NCI-H774 (cell line): ENCODE results near the gene COL1A2.

Experiments
- DNase-seq: peaks from one replicate; lab custom pipeline; 2025; lab: John Stamatoyannopoulos, UW

Gene COL1A2

GRCh38 chr7:94436700-94437099 lies 42.0 kb downstream of the COL1A2 start:
- DNase-seq, result no peak

DNA sequence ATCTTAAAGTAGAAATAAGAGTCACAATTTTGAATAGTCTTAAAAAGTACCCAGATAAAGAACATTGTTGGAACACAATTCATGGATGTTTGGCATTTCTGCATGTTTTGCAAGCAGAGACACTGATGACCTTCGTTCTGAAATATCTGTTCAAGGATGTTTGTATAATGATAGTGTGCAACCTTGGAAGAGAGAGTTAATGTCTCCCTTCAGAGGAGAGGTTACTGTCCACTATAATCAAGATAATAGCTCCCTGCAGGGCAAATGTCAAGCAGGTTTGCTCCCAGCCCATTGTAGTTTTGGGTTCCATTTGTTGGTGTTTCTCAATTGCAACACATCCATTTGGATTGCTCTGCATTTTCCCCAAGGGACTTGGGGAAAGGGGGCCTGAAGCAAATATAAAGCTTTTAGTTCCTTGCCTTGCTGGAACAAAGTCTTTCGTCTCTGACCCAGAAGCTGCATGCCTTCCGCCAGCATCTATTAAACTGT lies 45.2 kb downstream of the COL1A2 start:
- DNase-seq, result no peak

DNA sequence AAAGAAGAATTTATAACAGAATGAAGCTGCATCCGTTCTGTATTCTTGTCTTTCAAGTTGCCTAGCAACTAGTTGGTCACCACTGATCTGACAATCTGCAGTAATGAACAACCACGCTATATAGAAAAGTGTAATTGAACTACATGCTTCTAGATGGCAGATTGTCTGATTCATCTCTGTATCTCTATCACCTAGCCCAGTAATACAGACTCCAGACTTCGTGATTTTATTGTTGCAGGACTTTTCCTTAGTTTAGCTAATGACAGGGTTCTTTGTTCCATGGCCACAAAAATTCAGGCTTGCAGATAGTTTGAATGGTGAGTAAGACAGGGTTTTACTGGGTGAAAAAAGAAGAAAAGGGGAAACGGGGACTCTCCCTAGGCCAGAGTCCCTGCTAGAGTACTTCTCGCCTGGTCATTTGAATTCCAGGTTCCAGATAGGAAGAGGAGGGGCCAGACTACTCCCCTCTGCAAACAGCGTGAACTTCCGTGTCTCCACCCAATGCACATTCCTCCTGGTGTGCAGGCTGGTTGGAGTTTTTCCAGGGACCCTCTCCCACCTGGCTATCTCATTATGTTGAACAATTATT lies 45.9 kb downstream of the COL1A2 start:
- no peak for DNase-seq

- no peak for DNase-seq
Measured at GRCh38 chr7:94441138-94441537, 46.4 kb downstream of the COL1A2 start.

GRCh38 chr7:94442639-94443038 lies 47.9 kb downstream of the COL1A2 start:
- no peak for DNase-seq

GRCh38 chr7:94444813-94445212 lies 50.1 kb downstream of the COL1A2 start:
- DNase-seq, result no peak

GRCh38 chr7:94445696-94446194 lies 51.0 kb downstream of the COL1A2 start:
- DNase-seq, result no peak

GRCh38 chr7:94446308-94446707 lies 51.6 kb downstream of the COL1A2 start:
- no peak for DNase-seq

- no peak for DNase-seq
Measured at GRCh38 chr7:94449151-94449725, 54.5 kb downstream of the COL1A2 start.

DNA sequence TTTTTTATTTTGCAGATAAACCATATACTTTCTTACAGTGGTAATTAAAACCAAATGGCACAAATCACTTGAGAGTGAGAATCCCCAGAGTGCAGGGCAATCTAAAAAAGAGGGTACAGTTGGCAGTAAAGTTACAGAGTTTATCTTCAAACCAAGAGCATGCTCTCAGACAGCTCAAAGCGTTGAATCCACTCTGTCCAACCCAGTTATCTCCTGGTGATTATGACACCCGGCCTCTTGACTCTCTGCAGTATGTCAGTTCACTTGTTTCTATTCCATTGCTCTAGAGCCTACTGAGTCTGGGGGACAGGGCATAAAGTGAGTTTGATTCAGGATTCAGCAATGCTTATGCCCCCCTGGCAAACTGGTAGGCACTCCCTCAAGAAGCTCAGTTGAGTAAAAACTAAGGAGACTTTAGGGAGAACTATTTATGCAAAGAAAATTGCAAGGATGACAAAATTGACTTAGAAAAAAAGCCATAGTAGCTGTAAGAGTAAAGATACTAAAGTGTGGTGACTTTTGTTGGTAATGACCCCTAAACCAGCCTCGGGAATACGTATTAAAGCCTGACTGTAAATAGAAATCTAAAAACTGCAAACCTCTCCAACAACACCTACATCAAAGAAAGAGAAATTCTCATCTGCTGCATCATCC lies 55.5 kb downstream of the COL1A2 start:
- no peak for DNase-seq

GRCh38 chr7:94451187-94451586 lies 56.5 kb downstream of the COL1A2 start:
- DNase-seq, result no peak

DNA sequence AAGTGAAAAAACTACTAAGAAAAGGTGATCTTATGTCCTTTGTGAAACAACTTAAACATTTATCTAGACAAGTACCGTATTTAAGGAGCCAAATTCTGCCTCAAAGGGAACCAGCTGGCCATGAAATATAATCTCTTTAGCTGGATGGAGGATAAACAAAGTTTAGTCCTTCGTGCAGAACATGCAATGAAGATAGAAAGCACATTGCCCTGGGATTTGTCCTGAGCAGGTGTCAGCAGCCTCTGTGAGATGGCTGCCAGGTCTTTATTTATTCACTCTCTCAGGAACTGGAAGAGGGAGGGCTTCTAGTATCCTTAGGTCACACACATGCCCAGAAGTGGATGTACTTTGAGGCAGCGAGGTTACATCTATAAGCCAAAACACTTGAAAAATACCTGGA lies 57.5 kb downstream of the COL1A2 start:
- peak; percentile 86 for DNase-seq

- DNase-seq, result no peak
Measured at GRCh38 chr7:94453898-94454297, 59.2 kb downstream of the COL1A2 start.

DNA sequence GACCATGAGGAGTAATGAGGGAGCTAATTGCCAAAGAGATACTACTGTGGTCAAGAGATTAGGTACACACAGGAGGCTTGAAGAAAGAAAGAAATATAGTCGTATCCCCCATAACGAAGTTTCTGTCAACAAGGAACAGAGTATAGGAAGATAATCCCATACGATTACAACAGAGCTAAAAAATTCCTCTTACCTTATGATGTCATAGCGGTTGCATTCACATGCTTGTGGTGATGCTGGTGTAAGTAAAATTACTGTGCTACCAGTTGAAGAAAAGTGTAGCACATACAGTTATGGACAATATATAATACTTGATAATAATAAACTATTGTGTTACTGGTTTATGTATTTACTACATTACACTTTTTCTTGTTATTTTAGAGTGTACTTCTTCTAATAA lies 63.3 kb downstream of the COL1A2 start:
- no peak for DNase-seq

DNA sequence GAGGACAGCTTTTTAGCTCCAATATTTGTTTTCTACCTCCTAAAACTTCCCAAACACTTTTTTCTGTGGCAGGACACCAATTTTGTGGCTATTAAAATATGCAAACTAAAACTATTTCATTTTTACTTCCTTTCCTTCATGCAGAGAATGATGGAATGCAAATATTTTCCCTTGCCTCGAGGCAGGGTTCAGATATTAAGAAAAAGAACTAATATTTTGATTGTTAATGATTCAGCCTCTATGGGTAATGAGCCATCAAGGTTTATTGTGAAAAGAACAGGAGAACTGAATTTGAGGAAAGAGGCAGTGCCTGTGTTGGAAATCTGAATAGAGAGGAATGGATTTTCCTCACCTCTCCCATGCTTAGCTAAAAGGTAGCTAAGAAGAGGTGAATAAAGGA lies 71.8 kb downstream of the COL1A2 start:
- no peak for DNase-seq

- no peak for DNase-seq
Measured at GRCh38 chr7:94471604-94472003, 76.9 kb downstream of the COL1A2 start.

- DNase-seq, result no peak
Measured at GRCh38 chr7:94472608-94473007, 77.9 kb downstream of the COL1A2 start.

DNA sequence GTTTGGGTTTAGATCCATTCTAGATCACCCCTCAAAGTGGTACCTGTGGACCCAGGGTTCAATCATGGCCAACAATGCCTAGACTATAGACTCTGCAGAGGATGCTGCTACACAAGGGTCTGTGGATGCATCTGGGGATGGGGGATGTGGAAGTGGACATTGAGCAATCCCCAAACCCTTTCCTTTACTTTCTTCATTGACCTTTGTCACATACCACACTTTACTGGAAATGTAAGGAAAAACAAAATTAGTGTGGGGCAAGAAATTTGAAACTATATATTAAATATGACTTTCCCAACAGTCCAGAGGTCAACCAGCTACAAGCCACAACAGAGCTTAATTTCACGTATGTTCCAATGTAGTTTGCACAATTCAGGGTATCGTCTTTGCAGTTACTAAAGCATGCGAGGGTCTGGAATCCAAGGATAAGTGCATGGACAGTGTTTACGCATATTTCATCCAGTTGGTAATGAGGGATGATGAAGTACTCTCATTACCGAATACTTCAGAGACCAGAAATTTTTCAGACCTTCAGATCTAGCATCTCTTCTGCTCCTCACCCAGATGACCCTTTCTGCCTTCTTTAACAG lies 81.7 kb downstream of the COL1A2 start:
- no peak for DNase-seq

- DNase-seq, result no peak
Measured at GRCh38 chr7:94477878-94478277, 83.2 kb downstream of the COL1A2 start.

GRCh38 chr7:94478648-94479214 lies 84.0 kb downstream of the COL1A2 start:
- DNase-seq, result no peak
